Keratinocyte (primary cell): ENCODE results near the gene MON2.
"Not testable (repeated sequence)": the region's sequence is repeated elsewhere in the genome, so short reads cannot be mapped to it uniquely, and the experiment has no call there.

ENCODE experiments used
- EZH2 ChIP-seq: IDR thresholded peaks from one replicate; pipeline ENCODE4 v1.6.1; 2012; ENCODE audit warnings: inconsistent platforms, mild to moderate bottlenecking, low read length, moderate library complexity
- TF ChIP-seq, protein P1 (sequence below), 3 experiments: IDR thresholded peaks in 1 of 3; conservative IDR thresholded peaks in 1 of 3; optimal IDR thresholded peaks in 1 of 3; 2 replicates in 2 of 3; 3 replicates in 1 of 3; pipeline versions ENCODE3 to v1.5.1; 2011; ENCODE audit warnings: low read length in 3 of 3, mild to moderate bottlenecking in 3 of 3, moderate library complexity in 2 of 3, control low read depth in 1 of 3, inconsistent platforms in 1 of 3; ENCODE audit not compliant: insufficient read depth in 2 of 3; ENCODE audit errors: extremely low read depth in 1 of 3

DNA sequence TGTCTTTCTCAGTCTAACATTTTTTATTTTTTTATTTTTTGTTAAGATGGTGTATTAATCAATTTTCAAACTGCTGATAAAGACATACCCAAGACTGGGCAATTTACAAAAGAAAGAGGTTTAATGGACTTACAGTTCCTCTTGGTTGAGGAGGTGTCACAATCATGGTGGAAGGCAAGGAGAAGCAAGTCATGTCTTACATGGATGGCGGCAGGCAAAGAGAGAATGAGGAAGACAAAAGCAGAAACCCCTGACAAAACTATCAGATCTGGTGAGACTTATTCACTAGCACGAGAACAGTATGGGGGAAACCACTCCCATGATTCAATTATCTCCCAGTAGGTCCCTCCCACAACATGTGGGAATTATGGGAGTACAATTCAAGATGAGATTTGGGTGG lies 11.2 kb upstream of the MON2 start:
- TF ChIP-seq, protein P1, sequence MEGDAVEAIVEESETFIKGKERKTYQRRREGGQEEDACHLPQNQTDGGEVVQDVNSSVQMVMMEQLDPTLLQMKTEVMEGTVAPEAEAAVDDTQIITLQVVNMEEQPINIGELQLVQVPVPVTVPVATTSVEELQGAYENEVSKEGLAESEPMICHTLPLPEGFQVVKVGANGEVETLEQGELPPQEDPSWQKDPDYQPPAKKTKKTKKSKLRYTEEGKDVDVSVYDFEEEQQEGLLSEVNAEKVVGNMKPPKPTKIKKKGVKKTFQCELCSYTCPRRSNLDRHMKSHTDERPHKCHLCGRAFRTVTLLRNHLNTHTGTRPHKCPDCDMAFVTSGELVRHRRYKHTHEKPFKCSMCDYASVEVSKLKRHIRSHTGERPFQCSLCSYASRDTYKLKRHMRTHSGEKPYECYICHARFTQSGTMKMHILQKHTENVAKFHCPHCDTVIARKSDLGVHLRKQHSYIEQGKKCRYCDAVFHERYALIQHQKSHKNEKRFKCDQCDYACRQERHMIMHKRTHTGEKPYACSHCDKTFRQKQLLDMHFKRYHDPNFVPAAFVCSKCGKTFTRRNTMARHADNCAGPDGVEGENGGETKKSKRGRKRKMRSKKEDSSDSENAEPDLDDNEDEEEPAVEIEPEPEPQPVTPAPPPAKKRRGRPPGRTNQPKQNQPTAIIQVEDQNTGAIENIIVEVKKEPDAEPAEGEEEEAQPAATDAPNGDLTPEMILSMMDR (optimal IDR thresholded peaks at IDR 0.05 in 1 of 3, IDR thresholded peaks at IDR 0.05 in 1 of 3, conservative IDR thresholded peaks at IDR 0.05 in 1 of 3; ENCODE audit: extremely low read depth in 1 of 3, insufficient read depth in 2 of 3, low read length in 3 of 3): not testable (repeated sequence)
- TF ChIP-seq EZH2: not testable (repeated sequence)
